Measurements from ENCODE around the gene SLC7A11. TPM values are rescaled to one million over a fixed set of nuclear protein-coding genes. Genes with fewer than 3 reads are reported as not detected.
"Not testable (repeated sequence)": the region's sequence is repeated elsewhere in the genome, so short reads cannot be mapped to it uniquely, and the experiment has no call there.

The SLC7A11 gene
- total RNA-seq, 3 donors from 2014 or later (not counting 1 experiment from before 2014, with no cell fraction given) = 0.07 to 1.4 TPM; not detected in 1

DNA sequence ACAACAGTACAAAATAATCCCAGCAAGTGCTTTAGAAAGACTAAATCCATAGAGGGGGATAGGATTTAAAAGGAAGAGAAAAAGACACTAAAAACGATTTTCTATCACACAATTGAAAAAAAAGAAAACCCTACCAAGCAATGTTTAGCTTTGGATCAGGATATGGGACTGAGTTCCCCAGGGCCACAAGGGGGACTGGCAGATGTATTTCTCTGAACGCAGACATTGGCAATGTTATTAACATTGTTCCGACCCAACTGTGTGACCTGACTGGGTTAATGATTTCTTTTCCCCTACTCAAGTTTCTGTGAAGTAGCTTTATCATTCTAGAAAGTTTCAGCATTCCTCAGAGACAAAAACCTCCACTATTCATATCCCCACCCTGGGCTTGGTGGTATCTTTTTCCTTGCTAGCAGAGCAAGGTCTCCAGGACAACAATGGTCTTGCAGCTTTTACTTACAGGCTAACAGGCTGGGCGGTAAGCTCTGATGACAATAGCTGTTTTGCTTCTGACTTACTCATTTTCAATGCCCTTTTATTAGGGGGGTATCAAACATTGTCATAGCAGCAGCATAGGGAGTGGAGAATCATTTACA is 25.8 kb downstream of the SLC7A11 start:
- Histone ChIP-seq H3K27me3 (ENCODE audit: control insufficient read depth, insufficient read depth, low read length) (no peaks in the 10 kb centered on the region), H3K36me3 (ENCODE audit: control insufficient read depth, insufficient read depth, low read length) (no peaks in the 10 kb centered on the region), H3K4me3 (ENCODE audit: low read length) (no peak overlapping the region), H3K4me1 (ENCODE audit: control insufficient read depth, insufficient read depth, low read length) (no peaks in the 10 kb centered on the region), H3K27ac (ENCODE audit: low read length) (no peak overlapping the region), H3K9me3 (ENCODE audit: control insufficient read depth, insufficient read depth, low read length) (no peaks in the 10 kb centered on the region)
- TF ChIP-seq, protein P1, sequence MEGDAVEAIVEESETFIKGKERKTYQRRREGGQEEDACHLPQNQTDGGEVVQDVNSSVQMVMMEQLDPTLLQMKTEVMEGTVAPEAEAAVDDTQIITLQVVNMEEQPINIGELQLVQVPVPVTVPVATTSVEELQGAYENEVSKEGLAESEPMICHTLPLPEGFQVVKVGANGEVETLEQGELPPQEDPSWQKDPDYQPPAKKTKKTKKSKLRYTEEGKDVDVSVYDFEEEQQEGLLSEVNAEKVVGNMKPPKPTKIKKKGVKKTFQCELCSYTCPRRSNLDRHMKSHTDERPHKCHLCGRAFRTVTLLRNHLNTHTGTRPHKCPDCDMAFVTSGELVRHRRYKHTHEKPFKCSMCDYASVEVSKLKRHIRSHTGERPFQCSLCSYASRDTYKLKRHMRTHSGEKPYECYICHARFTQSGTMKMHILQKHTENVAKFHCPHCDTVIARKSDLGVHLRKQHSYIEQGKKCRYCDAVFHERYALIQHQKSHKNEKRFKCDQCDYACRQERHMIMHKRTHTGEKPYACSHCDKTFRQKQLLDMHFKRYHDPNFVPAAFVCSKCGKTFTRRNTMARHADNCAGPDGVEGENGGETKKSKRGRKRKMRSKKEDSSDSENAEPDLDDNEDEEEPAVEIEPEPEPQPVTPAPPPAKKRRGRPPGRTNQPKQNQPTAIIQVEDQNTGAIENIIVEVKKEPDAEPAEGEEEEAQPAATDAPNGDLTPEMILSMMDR (IDR thresholded peaks at IDR 0.05) = no peak
- intact Hi-C loops (cut with micrococcal nuclease) = no loop called here
- 86% methylated on average over 3 of the region's 4 CpGs for WGBS (ENCODE audit: insufficient coverage)
- peaks cover 4 to 5% of the 10 kb centered on the region in 2 donors for H3K9me3 Mint-ChIP-seq
- H3K4me3 Mint-ChIP-seq = no peak overlapping the region
- no peaks in the 10 kb centered on the region for H3K36me3 Mint-ChIP-seq
- H3K4me1 Mint-ChIP-seq = no peaks in the 10 kb centered on the region
- ATAC-seq = no peak
- no peak overlapping the region for H3K27ac Mint-ChIP-seq
- no peak for DNase-seq
- no peaks in the 10 kb centered on the region for H3K27me3 Mint-ChIP-seq (ENCODE audit: low read depth in 2 of 2)

DNA sequence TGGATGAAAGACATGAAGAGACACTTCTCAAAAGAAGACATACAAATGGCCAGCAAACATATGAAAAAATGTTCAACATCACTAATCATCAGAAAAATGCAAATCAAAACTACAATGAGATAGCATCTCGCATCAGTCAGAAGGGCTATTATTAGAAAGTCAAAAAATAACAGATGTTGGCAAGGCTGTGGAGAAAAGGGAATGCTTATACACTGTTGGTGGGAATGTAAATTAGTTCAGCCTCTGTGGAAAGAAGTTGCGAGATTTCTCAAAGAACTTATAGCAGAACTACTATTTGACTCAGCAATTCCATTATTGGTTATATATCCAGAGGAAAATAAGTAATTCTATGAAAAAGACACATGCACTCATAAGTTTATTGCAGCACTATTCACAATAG is 31.6 kb downstream of the SLC7A11 start:
- H3K36me3 ChIP-seq (ENCODE audit: control insufficient read depth, insufficient read depth, low read length); H3K27me3 Mint-ChIP-seq (ENCODE audit: low read depth in 2 of 2); H3K27ac Mint-ChIP-seq; H3K4me3 Mint-ChIP-seq; H3K4me3 ChIP-seq (ENCODE audit: low read length); H3K27ac ChIP-seq (ENCODE audit: low read length); H3K36me3 Mint-ChIP-seq; DNase-seq; ATAC-seq; H3K27me3 ChIP-seq (ENCODE audit: control insufficient read depth, insufficient read depth, low read length); H3K4me1 ChIP-seq (ENCODE audit: control insufficient read depth, insufficient read depth, low read length); intact Hi-C loops (cut with micrococcal nuclease); H3K4me1 Mint-ChIP-seq; H3K9me3 ChIP-seq (ENCODE audit: control insufficient read depth, insufficient read depth, low read length): not testable (repeated sequence)
- H3K9me3 Mint-ChIP-seq = peaks cover 4 to 13% of the 10 kb centered on the region in 2 donors
- 100% methylated on average over 1 of the region's 2 CpGs for WGBS (ENCODE audit: insufficient coverage)

DNA sequence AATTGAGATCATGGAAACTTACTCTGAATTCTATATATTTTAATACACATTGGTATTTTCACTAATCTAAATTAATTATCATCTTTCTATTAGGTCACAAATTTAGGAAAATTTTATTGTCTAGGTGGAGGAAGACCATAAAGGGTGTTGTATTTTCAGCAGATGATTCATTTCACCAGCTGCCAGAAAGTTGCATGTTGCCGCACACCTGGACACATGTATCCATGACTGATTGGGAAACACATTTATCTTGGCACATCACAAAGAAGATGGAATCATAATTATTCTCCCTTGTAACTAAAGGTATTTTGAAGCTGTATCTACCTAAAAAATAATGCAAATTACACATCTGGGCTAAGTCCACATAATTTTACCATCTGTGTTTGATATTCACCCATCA is 33.1 kb downstream of the SLC7A11 start:
- Histone ChIP-seq H3K4me1 (ENCODE audit: control insufficient read depth, insufficient read depth, low read length) (no peaks in the 10 kb centered on the region), H3K9me3 (ENCODE audit: control insufficient read depth, insufficient read depth, low read length) (no peaks in the 10 kb centered on the region), H3K27ac (ENCODE audit: low read length) (no peak overlapping the region), H3K4me3 (ENCODE audit: low read length) (no peak overlapping the region), H3K36me3 (ENCODE audit: control insufficient read depth, insufficient read depth, low read length) (no peaks in the 10 kb centered on the region), H3K27me3 (ENCODE audit: control insufficient read depth, insufficient read depth, low read length) (no peaks in the 10 kb centered on the region)
- WGBS (ENCODE audit: insufficient coverage) = 100% methylated on average over 1 of the region's 1 CpG
- Mint-ChIP-seq H3K36me3 (no peaks in the 10 kb centered on the region), H3K4me1 (no peaks in the 10 kb centered on the region), H3K27ac (no peak overlapping the region), H3K4me3 (no peak overlapping the region), H3K27me3 (ENCODE audit: low read depth in 2 of 2) (no peaks in the 10 kb centered on the region), H3K9me3 (peaks cover 4 to 13% of the 10 kb centered on the region in 2 donors)
- TF ChIP-seq, protein P1 (IDR thresholded peaks at IDR 0.05) = no peak
- DNase-seq (no peak), ATAC-seq (no peak)
- intact Hi-C loops (cut with micrococcal nuclease) = no loop called here

DNA sequence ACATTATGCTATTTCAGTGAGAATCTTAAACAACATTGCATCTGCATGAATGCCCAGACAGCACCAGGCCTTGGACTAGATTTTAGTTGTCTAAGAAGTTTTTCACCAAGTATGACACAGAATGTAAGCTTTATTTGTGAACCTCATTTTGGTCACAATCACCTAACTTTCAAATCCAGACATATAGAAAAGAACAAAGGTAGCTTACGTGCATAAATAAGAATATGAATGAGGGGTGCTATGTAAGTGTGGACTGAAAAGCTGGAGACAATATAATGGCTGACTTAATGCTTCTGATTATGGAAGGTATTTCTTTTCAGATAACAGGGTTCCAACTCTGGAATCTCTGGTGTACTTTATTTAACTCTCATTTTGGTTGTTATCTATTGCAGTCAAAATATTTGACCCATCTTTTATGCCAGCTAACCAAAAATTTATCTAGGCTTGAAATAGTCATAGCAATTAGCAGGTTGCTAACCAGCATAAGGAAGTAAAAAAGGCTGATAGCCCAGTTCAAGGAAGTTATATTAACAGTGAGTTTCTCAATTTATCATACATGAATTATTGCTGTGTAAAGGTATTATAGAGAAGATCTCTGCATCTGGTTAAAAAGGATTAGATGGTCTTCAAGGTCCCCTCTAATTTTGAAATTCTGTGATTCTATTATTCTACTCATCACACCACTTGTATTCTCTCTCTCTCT is 36.5 kb downstream of the SLC7A11 start:
- H3K9me3 Mint-ChIP-seq = peaks cover 0 to 5% of the 10 kb centered on the region in 2 donors
- intact Hi-C loops (cut with micrococcal nuclease) = no loop called here
- no peaks in the 10 kb centered on the region for H3K4me1 Mint-ChIP-seq

More for the DNA sequence above, 36.5 kb downstream of the SLC7A11 start:
- Histone ChIP-seq H3K4me3 (ENCODE audit: low read length) (no peak overlapping the region), H3K27ac (ENCODE audit: low read length) (no peak overlapping the region), H3K27me3 (ENCODE audit: control insufficient read depth, insufficient read depth, low read length) (no peaks in the 10 kb centered on the region), H3K9me3 (ENCODE audit: control insufficient read depth, insufficient read depth, low read length) (no peaks in the 10 kb centered on the region), H3K36me3 (ENCODE audit: control insufficient read depth, insufficient read depth, low read length) (no peaks in the 10 kb centered on the region), H3K4me1 (ENCODE audit: control insufficient read depth, insufficient read depth, low read length) (no peaks in the 10 kb centered on the region)
- TF ChIP-seq, protein P1 (IDR thresholded peaks at IDR 0.05) = no peak
- no peak for ATAC-seq
- 100% methylated on average over 1 of the region's 1 CpG for WGBS (ENCODE audit: insufficient coverage)
- H3K36me3 Mint-ChIP-seq = no peaks in the 10 kb centered on the region
- H3K27me3 Mint-ChIP-seq (ENCODE audit: low read depth in 2 of 2) = no peaks in the 10 kb centered on the region
- no peak overlapping the region for H3K4me3 Mint-ChIP-seq
- no peak for DNase-seq
- H3K27ac Mint-ChIP-seq = no peak overlapping the region

Measured in natural killer cell (primary cell).